ENCODE results near the gene KRTAP12-2. TPM values are rescaled to one million over a fixed set of nuclear protein-coding genes. Genes with fewer than 3 reads are reported as not detected.

The KRTAP12-2 gene
- polyA plus RNA-seq, 1 experiment, result not detected

GRCh38 chr21:44653656-44654575 lies 12.8 kb downstream of the KRTAP12-2 start:
- TF ChIP-seq, protein P1, sequence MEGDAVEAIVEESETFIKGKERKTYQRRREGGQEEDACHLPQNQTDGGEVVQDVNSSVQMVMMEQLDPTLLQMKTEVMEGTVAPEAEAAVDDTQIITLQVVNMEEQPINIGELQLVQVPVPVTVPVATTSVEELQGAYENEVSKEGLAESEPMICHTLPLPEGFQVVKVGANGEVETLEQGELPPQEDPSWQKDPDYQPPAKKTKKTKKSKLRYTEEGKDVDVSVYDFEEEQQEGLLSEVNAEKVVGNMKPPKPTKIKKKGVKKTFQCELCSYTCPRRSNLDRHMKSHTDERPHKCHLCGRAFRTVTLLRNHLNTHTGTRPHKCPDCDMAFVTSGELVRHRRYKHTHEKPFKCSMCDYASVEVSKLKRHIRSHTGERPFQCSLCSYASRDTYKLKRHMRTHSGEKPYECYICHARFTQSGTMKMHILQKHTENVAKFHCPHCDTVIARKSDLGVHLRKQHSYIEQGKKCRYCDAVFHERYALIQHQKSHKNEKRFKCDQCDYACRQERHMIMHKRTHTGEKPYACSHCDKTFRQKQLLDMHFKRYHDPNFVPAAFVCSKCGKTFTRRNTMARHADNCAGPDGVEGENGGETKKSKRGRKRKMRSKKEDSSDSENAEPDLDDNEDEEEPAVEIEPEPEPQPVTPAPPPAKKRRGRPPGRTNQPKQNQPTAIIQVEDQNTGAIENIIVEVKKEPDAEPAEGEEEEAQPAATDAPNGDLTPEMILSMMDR (IDR thresholded peaks at IDR 0.05; ENCODE audit: insufficient read depth, low read depth, low read length), result no peak
- Histone ChIP-seq H3K27me3 (ENCODE audit: control insufficient read depth, insufficient read depth, low read length) (no peaks in the 10 kb centered on the region), H3K4me3 (ENCODE audit: low read depth, low read length) (no peak overlapping the region), H3K36me3 (ENCODE audit: control insufficient read depth, insufficient read depth, low read length) (no peaks in the 10 kb centered on the region)
- DNase-seq (ENCODE audit: low read depth), result no peak
- POLR2A ChIA-PET, result no interaction called here
- CTCF ChIA-PET, result no interaction called here

GRCh38 chr21:44653123-44653522 lies 13.6 kb downstream of the KRTAP12-2 start:
- DNase-seq (ENCODE audit: low read depth), result no peak
- TF ChIP-seq, protein P1 (IDR thresholded peaks at IDR 0.05; ENCODE audit: insufficient read depth, low read depth, low read length), result no peak
- no peaks in the 10 kb centered on the region for H3K36me3 ChIP-seq (ENCODE audit: control insufficient read depth, insufficient read depth, low read length)
- POLR2A ChIA-PET, result no interaction called here
- no peaks in the 10 kb centered on the region for H3K27me3 ChIP-seq (ENCODE audit: control insufficient read depth, insufficient read depth, low read length)
- no peak overlapping the region for H3K4me3 ChIP-seq (ENCODE audit: low read depth, low read length)
- CTCF ChIA-PET, result no interaction called here

- DNase-seq (ENCODE audit: low read depth), result no peak
- Histone ChIP-seq H3K27me3 (ENCODE audit: control insufficient read depth, insufficient read depth, low read length) (no peaks in the 10 kb centered on the region), H3K4me3 (ENCODE audit: low read depth, low read length) (no peak overlapping the region), H3K36me3 (ENCODE audit: control insufficient read depth, insufficient read depth, low read length) (no peaks in the 10 kb centered on the region)
- POLR2A ChIA-PET, result no interaction called here
- TF ChIP-seq, protein P1 (IDR thresholded peaks at IDR 0.05; ENCODE audit: insufficient read depth, low read depth, low read length), result no peak
- CTCF ChIA-PET, result interaction anchor here (0.6 kb wide), 1 partner anchor 26 kb away, joined by 3 read pairs; no protein-coding TSS in a partner anchor
Measured at GRCh38 chr21:44650973-44651675, 15.6 kb downstream of the KRTAP12-2 start.

- ChIA-PET POLR2A (no interaction called here), CTCF (no interaction called here)
- no peak overlapping the region for H3K4me3 ChIP-seq (ENCODE audit: low read depth, low read length)
- H3K36me3 ChIP-seq (ENCODE audit: control insufficient read depth, insufficient read depth, low read length), result no peaks in the 10 kb centered on the region
- H3K27me3 ChIP-seq (ENCODE audit: control insufficient read depth, insufficient read depth, low read length), result no peaks in the 10 kb centered on the region
- TF ChIP-seq, protein P1 (IDR thresholded peaks at IDR 0.05; ENCODE audit: insufficient read depth, low read depth, low read length), result no peak
- DNase-seq (ENCODE audit: low read depth), result no peak
Measured at GRCh38 chr21:44650265-44650972, 16.3 kb downstream of the KRTAP12-2 start.

All from BJ (cell line).